CD4-positive, alpha-beta memory T cell (primary cell): ENCODE data around the gene CNTN4. TPM values are rescaled to one million over a fixed set of nuclear protein-coding genes. Genes with fewer than 3 reads are reported as not detected.

Experiments
- CTCF ChIA-PET: fragments of 350-600 bp; sonication (Branson Sonifier 250); formaldehyde crosslinking; loops from one replicate; lab custom pipeline; 2021; ENCODE audit warnings: inconsistent platforms; ENCODE audit not compliant: partially characterized antibody; lab: Charles Lee
- POLR2A ChIA-PET: fragments of 350-600 bp; sonication (Branson Sonifier 250); formaldehyde crosslinking; loops from one replicate; lab custom pipeline; 2021; ENCODE audit not compliant: partially characterized antibody; lab: Charles Lee
- DNase-seq, 5 donors: peaks; one replicate each; pipeline versions ENCODE4 v3.0.0 to v3.0.0-alpha.2; 2020 to 2022; ENCODE audit warnings: mixed read lengths in 1 of 5
- H3K27ac ChIP-seq: one replicate; pipeline ENCODE4 v1.7.0; 2013; ENCODE audit warnings: low read depth, low read length
- H3K27me3 ChIP-seq: 2 replicates; pipeline ENCODE4 v1.7.0; 2013; ENCODE audit warnings: mild to moderate bottlenecking, low read length, moderate library complexity; ENCODE audit not compliant: insufficient read depth
- H3K36me3 ChIP-seq: 2 replicates; pipeline ENCODE4 v1.7.0; 2013; ENCODE audit warnings: mild to moderate bottlenecking, low read length, moderate library complexity; ENCODE audit not compliant: insufficient read depth
- H3K4me1 ChIP-seq: 2 replicates; pipeline ENCODE4 v1.7.0; 2013; ENCODE audit warnings: mild to moderate bottlenecking, low read length, moderate library complexity; ENCODE audit not compliant: insufficient read depth
- H3K4me3 ChIP-seq, 2 donors: one replicate each; pipeline ENCODE4 v1.7.0; 2013; ENCODE audit warnings: low read length in 2 of 2, mild to moderate bottlenecking in 1 of 2
- H3K9me3 ChIP-seq, 2 donors: one replicate each; pipeline ENCODE4 v1.7.0; 2013; ENCODE audit warnings: low read length in 2 of 2, control low read depth in 1 of 2; ENCODE audit not compliant: control insufficient read depth in 1 of 2
- H3K27ac Mint-ChIP-seq, 7 donors: one replicate each; pipeline ENCODE4 v1.8.0; 2020 to 2021; ENCODE audit warnings: mixed read lengths in 7 of 7, mild to moderate bottlenecking in 6 of 7, inconsistent platforms in 3 of 7, moderate library complexity in 3 of 7
- H3K27me3 Mint-ChIP-seq, 2 donors: one replicate each; pipeline ENCODE4 v1.8.0; 2020 to 2021; ENCODE audit warnings: mixed read lengths in 2 of 2
- H3K36me3 Mint-ChIP-seq, 2 donors: one replicate each; pipeline ENCODE4 v1.8.0; 2020 to 2021; ENCODE audit warnings: mixed read lengths in 2 of 2, inconsistent platforms in 1 of 2, mild to moderate bottlenecking in 1 of 2
- H3K4me1 Mint-ChIP-seq, 4 donors: one replicate each; pipeline ENCODE4 v1.8.0; 2020 to 2021; ENCODE audit warnings: mixed read lengths in 4 of 4, mild to moderate bottlenecking in 1 of 4
- H3K4me3 Mint-ChIP-seq, 8 donors: one replicate each; pipeline ENCODE4 v1.8.0; 2020 to 2021; ENCODE audit warnings: mixed read lengths in 8 of 8, mild to moderate bottlenecking in 7 of 8, moderate library complexity in 6 of 8, inconsistent platforms in 3 of 8
- H3K9me3 Mint-ChIP-seq, 8 donors: one replicate each; pipeline ENCODE4 v1.8.0; 2020 to 2021; ENCODE audit warnings: mixed read lengths in 8 of 8, mild to moderate bottlenecking in 5 of 8, inconsistent platforms in 3 of 8, moderate library complexity in 1 of 8
- intact Hi-C: fragments of 100-400 bp; cut with micrococcal nuclease; formaldehyde crosslinking; loops from one replicate; pipeline ENCODE4 v1.15.1; 2023
- polyA plus RNA-seq, 2 donors: library from polyadenylated mRNA; unstranded; fragments of 300-500 nt; fragmentation: Illumina TruSeq; gene quantifications; one replicate each; pipeline ENCODE4 v1.2.3, GENCODE V29; 2021
- total RNA-seq, 2 experiments: library from RNA; stranded (reverse); gene quantifications; one replicate each; pipeline ENCODE4 v1.2.3, GENCODE V29; 2021

CNTN4 gene
- total and polyA plus RNA-seq, 4 experiments from 2014 or later, result not detected

GRCh38 chr3:2957115-2957514, 858.4 kb downstream of the CNTN4 start:
- H3K4me1 Mint-ChIP-seq, result no peaks in the 10 kb centered on the region
- ChIA-PET POLR2A (no interaction called here), CTCF (no interaction called here)
- Histone ChIP-seq H3K4me1 (no peaks in the 10 kb centered on the region), H3K4me3 (no peak overlapping the region), H3K9me3 (no peaks in the 10 kb centered on the region), H3K36me3 (no peaks in the 10 kb centered on the region), H3K27me3 (no peaks in the 10 kb centered on the region), H3K27ac (no peak overlapping the region)
- H3K27me3 Mint-ChIP-seq, result peaks cover 0 to 6% of the 10 kb centered on the region in 2 donors
- peaks cover 0 to 7% (median 0%) of the 10 kb centered on the region in 8 donors for H3K9me3 Mint-ChIP-seq
- DNase-seq, result no peak
- intact Hi-C loops, result no loop called here
- no peak overlapping the region for H3K27ac Mint-ChIP-seq
- H3K4me3 Mint-ChIP-seq, result no peak overlapping the region
- no peaks in the 10 kb centered on the region for H3K36me3 Mint-ChIP-seq

GRCh38 chr3:2958551-2958950, 859.9 kb downstream of the CNTN4 start:
- no peak overlapping the region for H3K4me3 ChIP-seq
- no peaks in the 10 kb centered on the region for H3K27me3 ChIP-seq
- no peaks in the 10 kb centered on the region for H3K9me3 Mint-ChIP-seq
- DNase-seq, result no peak
- intact Hi-C loops, result no loop called here
- H3K36me3 Mint-ChIP-seq, result no peaks in the 10 kb centered on the region
- CTCF ChIA-PET, result no interaction called here
- H3K27ac ChIP-seq, result no peak overlapping the region
- H3K9me3 ChIP-seq, result no peaks in the 10 kb centered on the region
- no peaks in the 10 kb centered on the region for H3K36me3 ChIP-seq
- no peaks in the 10 kb centered on the region for H3K4me1 Mint-ChIP-seq
- POLR2A ChIA-PET, result no interaction called here
- H3K4me1 ChIP-seq, result no peaks in the 10 kb centered on the region
- no peak overlapping the region for H3K27ac Mint-ChIP-seq
- H3K27me3 Mint-ChIP-seq, result peaks cover 0 to 2% of the 10 kb centered on the region in 2 donors
- no peak overlapping the region for H3K4me3 Mint-ChIP-seq

DNA sequence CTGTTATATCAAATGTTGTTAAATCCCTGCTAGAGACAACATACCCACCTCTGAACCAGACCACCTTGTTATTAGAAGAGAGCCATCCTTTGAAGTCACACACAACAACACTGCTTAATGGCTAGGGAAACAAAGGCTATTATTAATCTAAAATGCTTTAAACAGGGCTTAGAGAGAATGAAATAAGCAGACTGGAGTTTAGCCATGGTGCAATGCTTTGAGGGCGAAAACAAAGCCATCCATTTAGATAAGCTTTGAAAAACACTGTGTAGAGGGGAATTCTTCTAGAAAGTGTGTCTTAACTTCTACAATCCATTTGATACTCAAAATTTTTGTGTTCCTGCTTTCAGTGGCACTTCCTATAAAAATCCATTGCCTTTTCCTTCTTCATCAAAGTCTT, 862.9 kb downstream of the CNTN4 start:
- no peak overlapping the region for H3K4me3 Mint-ChIP-seq
- peaks cover 4 to 7% of the 10 kb centered on the region in 2 donors for H3K27me3 Mint-ChIP-seq
- no peaks in the 10 kb centered on the region for H3K4me1 ChIP-seq
- no peak overlapping the region for H3K4me3 ChIP-seq
- CTCF ChIA-PET, result no interaction called here
- H3K4me1 Mint-ChIP-seq, result no peaks in the 10 kb centered on the region
- no peaks in the 10 kb centered on the region for H3K27me3 ChIP-seq
- no peak for DNase-seq
- H3K27ac Mint-ChIP-seq, result no peak overlapping the region
- POLR2A ChIA-PET, result no interaction called here
- intact Hi-C loops, result no loop called here
- H3K9me3 Mint-ChIP-seq, result no peaks in the 10 kb centered on the region
- H3K27ac ChIP-seq, result no peak overlapping the region
- H3K36me3 Mint-ChIP-seq, result no peaks in the 10 kb centered on the region
- no peaks in the 10 kb centered on the region for H3K36me3 ChIP-seq
- no peaks in the 10 kb centered on the region for H3K9me3 ChIP-seq

DNA sequence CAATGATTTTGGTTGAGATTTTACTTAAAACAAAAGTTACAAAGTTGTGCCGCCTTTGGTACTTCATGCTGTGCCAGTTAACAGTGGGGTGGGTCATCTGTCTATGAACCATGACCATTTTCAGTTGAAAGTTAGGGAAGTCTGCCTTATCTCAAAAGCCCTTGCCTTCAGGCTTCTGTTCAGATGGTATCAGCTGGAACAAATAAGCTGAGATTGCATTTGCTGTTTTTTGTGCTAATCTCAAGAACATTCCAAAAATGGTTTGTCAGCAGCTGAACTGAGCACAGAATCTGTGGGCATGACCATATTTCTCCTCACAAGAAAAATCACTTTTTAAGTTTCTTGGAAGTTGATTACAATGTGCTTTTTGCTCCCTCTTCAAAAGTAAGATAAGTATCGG, 869.2 kb downstream of the CNTN4 start:
- H3K27ac ChIP-seq, result no peak overlapping the region
- Mint-ChIP-seq H3K36me3 (no peaks in the 10 kb centered on the region), H3K27me3 (peaks cover 8 to 18% of the 10 kb centered on the region in 2 donors), H3K4me3 (no peak overlapping the region), H3K27ac (no peak overlapping the region), H3K4me1 (no peaks in the 10 kb centered on the region), H3K9me3 (no peaks in the 10 kb centered on the region)
- H3K9me3 ChIP-seq, result no peaks in the 10 kb centered on the region
- no peaks in the 10 kb centered on the region for H3K36me3 ChIP-seq
- ChIA-PET CTCF (no interaction called here), POLR2A (no interaction called here)
- intact Hi-C loops, result no loop called here
- no peak overlapping the region for H3K4me3 ChIP-seq
- DNase-seq, result no peak
- H3K4me1 ChIP-seq, result no peaks in the 10 kb centered on the region
- H3K27me3 ChIP-seq, result no peaks in the 10 kb centered on the region

DNA sequence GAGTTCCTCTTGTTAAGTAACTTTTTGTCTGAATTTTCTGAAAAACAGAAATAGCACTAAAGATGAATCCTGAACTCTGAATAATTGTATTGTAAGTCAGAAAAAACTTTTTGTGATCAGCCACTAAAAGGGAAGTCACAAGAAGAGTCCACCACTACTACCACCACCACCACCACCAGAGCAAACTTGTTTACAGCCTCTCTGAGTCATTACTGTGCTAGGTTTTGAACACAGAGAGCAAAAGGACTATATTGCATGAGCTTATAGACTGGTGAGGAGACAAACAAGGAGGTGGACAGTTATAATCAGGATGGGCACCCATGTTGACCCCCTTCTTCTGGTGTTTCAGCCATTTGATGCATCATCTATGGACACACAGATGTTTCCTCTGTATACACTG, 869.8 kb downstream of the CNTN4 start:
- no peak overlapping the region for H3K4me3 ChIP-seq
- no peaks in the 10 kb centered on the region for H3K36me3 Mint-ChIP-seq
- CTCF ChIA-PET, result no interaction called here
- POLR2A ChIA-PET, result no interaction called here
- no peaks in the 10 kb centered on the region for H3K9me3 Mint-ChIP-seq
- no peaks in the 10 kb centered on the region for H3K4me1 ChIP-seq
- intact Hi-C loops, result no loop called here
- peaks cover 8 to 18% of the 10 kb centered on the region in 2 donors for H3K27me3 Mint-ChIP-seq
- H3K9me3 ChIP-seq, result no peaks in the 10 kb centered on the region
- no peak overlapping the region for H3K4me3 Mint-ChIP-seq
- H3K27ac Mint-ChIP-seq, result no peak overlapping the region
- DNase-seq, result no peak
- H3K27me3 ChIP-seq, result no peaks in the 10 kb centered on the region
- H3K4me1 Mint-ChIP-seq, result no peaks in the 10 kb centered on the region
- H3K36me3 ChIP-seq, result no peaks in the 10 kb centered on the region
- no peak overlapping the region for H3K27ac ChIP-seq

- Histone ChIP-seq H3K36me3 (no peaks in the 10 kb centered on the region), H3K27ac (no peak overlapping the region), H3K4me1 (no peaks in the 10 kb centered on the region), H3K27me3 (no peaks in the 10 kb centered on the region), H3K9me3 (no peaks in the 10 kb centered on the region), H3K4me3 (no peak overlapping the region)
- Mint-ChIP-seq H3K27me3 (peaks cover 0 to 9% of the 10 kb centered on the region in 2 donors), H3K9me3 (no peaks in the 10 kb centered on the region), H3K4me1 (peaks cover 0 to 8% (median 3%) of the 10 kb centered on the region in 4 donors), H3K4me3 (no peak overlapping the region), H3K36me3 (no peaks in the 10 kb centered on the region), H3K27ac (no peak overlapping the region)
- no peak for DNase-seq
- intact Hi-C loops, result no loop called here
- POLR2A ChIA-PET, result no interaction called here
- CTCF ChIA-PET, result no interaction called here
These were observed 877.5 kb downstream of the CNTN4 start for GRCh38 chr3:2976212-2976611.

DNA sequence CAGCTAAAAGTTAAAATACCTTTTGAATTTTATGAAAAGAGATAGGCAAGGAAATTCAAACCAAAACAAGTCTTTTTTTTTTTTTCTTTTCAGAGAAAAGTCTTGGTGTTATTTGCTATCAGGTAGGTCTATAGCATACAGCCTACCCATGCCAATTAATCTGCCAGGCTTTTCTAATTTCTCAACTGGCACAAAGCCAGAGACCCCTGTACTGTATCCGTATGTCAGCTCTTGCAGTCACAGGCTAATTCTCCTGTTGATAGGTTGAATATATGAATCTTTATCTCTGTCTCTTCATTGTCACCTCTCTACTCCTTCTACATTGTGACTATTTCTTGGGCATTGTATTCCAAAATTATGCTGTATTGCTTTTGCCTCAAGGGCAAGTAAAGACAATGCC, 878.1 kb downstream of the CNTN4 start:
- no peaks in the 10 kb centered on the region for H3K9me3 Mint-ChIP-seq
- H3K4me3 ChIP-seq, result no peak overlapping the region
- no peak overlapping the region for H3K4me3 Mint-ChIP-seq
- H3K27ac ChIP-seq, result no peak overlapping the region
- no peak overlapping the region for H3K27ac Mint-ChIP-seq
- ChIA-PET POLR2A (no interaction called here), CTCF (no interaction called here)
- H3K4me1 ChIP-seq, result no peaks in the 10 kb centered on the region
- H3K36me3 ChIP-seq, result no peaks in the 10 kb centered on the region
- no peaks in the 10 kb centered on the region for H3K9me3 ChIP-seq
- H3K4me1 Mint-ChIP-seq, result peaks cover 0 to 8% (median 3%) of the 10 kb centered on the region in 4 donors
- no peaks in the 10 kb centered on the region for H3K27me3 ChIP-seq
- intact Hi-C loops, result no loop called here
- no peak for DNase-seq
- no peaks in the 10 kb centered on the region for H3K36me3 Mint-ChIP-seq
- peaks cover 0 to 9% of the 10 kb centered on the region in 2 donors for H3K27me3 Mint-ChIP-seq
